CD4-positive, alpha-beta T cell treated with Interleukin-17A for 1 hour (primary cell): ENCODE measurements around the gene RAB32.
A peak's percentile ranks its signal among the peaks of the same experiment; 100 is the strongest.

Source experiments
- DNase-seq: peaks from one replicate; pipeline ENCODE4 v3.0.0-alpha.2; 2020

RAB32 gene

DNA sequence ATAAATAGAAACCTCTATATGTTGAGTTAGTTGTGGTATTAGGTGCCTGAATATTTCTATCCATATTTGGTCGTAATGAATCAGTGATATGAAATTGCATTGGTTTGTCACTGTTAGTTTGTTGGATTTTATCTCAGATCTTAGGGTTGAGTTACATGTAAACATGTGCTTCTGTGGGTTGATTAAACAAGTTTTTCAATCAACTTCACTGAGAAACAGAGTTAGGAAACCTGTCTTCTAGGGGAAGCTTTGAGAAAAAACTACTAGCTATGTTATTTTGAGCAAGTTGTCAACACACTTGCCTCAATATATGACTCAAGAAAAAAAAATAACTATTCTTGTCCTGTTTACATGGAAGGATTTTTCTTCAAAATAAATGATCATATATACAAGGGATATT lies 40.3 kb downstream of the RAB32 start:
- no peak for DNase-seq

- DNase-seq, result no peak
Observed at GRCh38 chr6:146587459-146587858, 43.8 kb downstream of the RAB32 start.

DNA sequence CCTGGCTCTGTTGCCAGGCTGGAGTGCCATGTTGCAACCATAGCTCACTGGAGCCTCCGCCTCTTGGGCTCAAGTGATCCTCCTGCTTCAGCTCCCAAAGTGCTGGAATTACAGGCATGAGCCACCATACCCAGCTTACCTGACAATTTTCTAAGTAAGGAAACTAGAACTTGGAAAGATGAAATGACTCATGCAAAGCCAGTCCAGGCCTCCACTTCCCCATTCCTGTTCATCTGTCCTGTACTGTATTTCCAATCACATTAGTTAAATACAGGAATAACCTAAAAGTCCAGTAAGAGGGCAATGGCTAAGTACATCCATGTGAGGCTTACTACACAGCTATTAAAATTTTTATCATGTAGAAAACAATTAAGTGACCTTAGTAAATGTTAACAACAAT lies 46.9 kb downstream of the RAB32 start:
- no peak for DNase-seq

DNA sequence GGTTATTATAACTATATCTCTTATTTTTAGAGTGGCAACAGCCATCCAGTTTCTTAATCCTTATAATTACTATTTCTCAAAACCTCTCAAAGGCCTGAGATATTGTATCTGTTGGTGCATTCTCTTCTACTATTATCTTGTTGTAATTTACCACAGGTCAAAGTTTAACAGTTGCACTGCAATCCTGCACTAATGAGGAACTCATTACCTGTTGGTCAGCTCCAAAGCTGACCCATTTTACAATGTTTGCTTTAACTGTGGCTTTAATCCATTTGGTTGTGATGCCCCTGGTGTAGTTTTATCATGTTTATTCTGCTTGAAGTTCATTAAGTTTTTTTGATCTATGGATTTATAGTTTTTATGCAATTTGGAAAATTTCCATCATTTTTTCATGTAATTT lies 48.8 kb downstream of the RAB32 start:
- no peak for DNase-seq

DNA sequence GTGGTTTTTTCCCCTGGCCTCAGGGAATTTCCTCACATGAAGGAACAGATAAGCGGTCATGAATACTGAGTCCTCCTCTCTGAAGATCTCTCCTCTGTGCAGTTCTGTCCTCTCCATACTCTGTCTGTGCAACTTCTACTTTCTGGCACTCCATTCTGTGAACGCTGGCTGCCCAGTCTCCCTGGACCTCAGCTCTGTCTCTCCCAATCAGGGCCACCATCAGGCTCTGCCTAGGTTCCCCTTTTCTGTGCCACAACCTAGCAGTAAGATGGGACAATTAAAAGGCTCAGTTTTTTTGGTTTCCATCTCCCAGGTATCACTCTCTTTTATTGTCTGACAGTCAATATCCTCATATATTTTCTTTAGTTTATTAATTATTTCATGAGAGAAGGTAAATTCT lies 50.4 kb downstream of the RAB32 start:
- no peak for DNase-seq

DNA sequence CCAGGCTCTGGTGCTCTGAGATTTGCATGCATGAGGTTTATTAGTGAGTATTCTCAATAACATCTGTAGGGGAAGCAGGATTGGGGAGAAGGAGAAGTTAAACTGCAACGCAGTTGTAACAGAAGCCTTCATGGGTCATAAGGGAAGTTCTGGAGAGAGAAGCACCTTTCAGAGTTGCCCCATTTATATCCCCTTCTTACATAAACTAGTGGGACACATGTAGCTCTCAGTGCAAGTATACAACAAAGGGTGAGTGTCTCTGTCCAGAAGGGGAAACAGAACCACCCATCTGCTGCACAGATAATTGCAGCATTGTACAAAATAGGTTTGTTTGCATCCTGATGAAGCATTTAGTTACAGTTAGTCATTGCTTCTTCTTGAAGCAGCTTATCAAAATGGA lies 50.9 kb downstream of the RAB32 start:
- DNase-seq, result no peak

DNA sequence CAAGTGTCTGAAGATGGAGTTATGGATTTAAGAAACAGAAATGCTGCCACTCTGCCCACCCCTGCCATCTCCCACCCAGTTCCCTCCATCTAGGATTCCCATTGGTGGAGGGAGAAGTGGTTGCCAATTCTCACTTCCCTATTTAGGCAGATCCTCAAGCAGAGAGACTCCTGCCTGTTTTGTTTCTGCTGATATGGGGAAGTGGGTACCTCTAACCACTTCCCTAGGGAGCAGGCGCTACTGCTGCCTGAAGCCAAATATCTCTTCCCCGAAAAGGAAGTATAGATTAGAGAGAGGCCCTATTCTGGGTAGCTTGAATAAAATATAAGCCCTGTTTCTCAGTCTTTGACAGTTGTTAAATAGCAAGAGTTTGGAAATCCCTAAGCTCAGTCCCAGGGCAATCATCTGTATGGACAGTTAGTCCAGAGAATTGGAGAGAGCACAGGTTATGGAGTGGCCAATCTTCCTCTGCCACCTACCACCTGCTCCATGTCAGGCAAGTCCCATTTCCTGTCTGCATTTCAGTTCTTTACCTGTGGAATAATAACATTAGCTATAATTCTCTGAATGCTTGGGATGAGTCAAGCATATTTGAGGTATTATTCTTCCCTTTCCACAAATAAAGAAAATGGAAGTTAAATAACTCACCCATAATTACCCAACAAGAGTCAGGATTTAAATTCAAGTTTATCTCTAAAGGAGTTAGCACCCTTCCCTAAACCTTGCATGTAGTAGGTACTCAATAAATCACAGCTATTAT lies 52.5 kb downstream of the RAB32 start:
- DNase-seq, result peak; percentile 10

GRCh38 chr6:146598772-146599405 lies 55.3 kb downstream of the RAB32 start, which contains the start of gene ADGB:
Gene ADGB, plus strand, starts transcription at chr6:146598972. Its CDS starts 69 bp downstream, at chr6:146599041.
- no peak for DNase-seq

- no peak for DNase-seq
Observed at GRCh38 chr6:146601352-146601751, 57.7 kb downstream of the RAB32 start.

DNA sequence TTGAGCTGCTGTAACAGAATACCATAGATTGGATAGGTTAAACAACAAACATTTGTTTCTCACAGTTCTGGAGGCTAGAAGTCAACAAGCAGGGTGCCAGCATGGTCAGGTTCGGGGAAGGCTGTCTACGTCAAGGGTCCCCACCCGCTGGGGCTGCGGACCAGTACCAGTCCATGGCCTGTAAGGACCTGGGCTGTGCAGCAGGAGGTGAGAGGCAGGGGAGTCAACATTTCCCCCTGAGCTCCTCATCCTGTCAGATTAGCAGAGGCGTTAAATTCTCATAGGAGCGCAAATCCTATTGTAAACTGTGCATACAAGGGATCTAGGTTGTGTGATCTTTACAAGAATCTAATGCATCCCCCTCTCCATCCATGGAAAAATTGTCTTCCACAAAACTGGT lies 58.9 kb downstream of the RAB32 start:
- no peak for DNase-seq
